Gastrocnemius medialis (tissue), 4 donors: Measurements from ENCODE around the gene PPFIBP1.

Source experiments
- CTCF ChIP-seq, 5 experiments: fragments of 450-650 bp in 3 of 5; fragments of 200-600 bp in 2 of 5; sonication (generic) in 2 of 5; IDR thresholded peaks in 4 of 5; conservative IDR thresholded peaks in 1 of 5; 1 replicate in 4 of 5; 2 replicates in 1 of 5; pipeline ENCODE4 v1.5.1; 2016 to 2019; ENCODE audit warnings: antibody characterized with exemption in 5 of 5, mild to moderate bottlenecking in 3 of 5, moderate library complexity in 3 of 5
- POLR2A ChIP-seq, 2 donors: fragments of 450-650 bp; IDR thresholded peaks; one replicate each; pipeline ENCODE4 v1.6.1; 2017; ENCODE audit warnings: antibody characterized with exemption in 2 of 2, mild to moderate bottlenecking in 2 of 2, moderate library complexity in 2 of 2

GRCh38 chr12:27491226-27491625 is 32.8 kb upstream of the PPFIBP1 start:
- no peak for TF ChIP-seq POLR2A (IDR thresholded peaks at IDR 0.05)
- no peak for TF ChIP-seq CTCF (IDR thresholded peaks at IDR 0.05 in 4 of 5, conservative IDR thresholded peaks at IDR 0.05 in 1 of 5)
